GM19324 (cell line): ENCODE results near the gene RBM17.
"Not testable (repeated sequence)": the region's sequence is repeated elsewhere in the genome, so short reads cannot be mapped to it uniquely, and the experiment has no call there.

Experiments
- ATAC-seq: cut with Tn5 transposase; IDR thresholded peaks from one replicate; pipeline ENCODE4 v1.9.1; 2021; ENCODE audit warnings: mild to moderate bottlenecking, moderate library complexity; ENCODE audit not compliant: unreplicated experiment, low FRiP score

RBM17 gene, protein sequence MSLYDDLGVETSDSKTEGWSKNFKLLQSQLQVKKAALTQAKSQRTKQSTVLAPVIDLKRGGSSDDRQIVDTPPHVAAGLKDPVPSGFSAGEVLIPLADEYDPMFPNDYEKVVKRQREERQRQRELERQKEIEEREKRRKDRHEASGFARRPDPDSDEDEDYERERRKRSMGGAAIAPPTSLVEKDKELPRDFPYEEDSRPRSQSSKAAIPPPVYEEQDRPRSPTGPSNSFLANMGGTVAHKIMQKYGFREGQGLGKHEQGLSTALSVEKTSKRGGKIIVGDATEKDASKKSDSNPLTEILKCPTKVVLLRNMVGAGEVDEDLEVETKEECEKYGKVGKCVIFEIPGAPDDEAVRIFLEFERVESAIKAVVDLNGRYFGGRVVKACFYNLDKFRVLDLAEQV

DNA sequence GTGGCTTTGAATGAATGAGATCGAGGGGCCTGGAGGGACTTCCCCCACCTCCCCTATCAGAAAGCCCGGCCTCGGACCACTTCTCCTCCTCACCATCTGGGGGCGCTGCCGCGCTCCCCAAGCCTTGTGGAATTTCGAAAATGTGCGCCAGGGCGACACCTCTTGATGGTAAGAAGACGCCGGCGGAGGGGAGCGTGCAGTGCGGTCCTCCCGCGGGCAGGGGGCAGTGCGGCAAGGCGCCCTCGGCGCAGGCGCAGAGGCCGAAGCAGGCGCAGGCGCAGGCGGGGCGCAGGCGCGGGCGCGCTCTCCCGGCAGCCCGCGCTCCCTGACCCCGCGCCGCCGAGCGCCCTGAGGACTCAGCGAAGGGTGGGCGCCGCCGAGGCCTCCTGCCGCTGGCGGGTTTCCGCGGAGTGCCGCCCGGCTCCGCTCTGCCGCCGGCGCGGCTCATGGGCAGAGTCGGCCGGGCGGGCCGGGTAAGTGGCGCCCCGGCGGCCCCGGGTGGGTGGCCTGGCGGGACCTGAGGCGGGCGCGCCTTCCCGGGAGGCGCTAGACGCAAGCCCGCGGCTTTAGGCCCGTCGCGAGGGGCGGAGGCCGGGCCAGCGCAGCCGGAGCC lies at the start of gene RBM17:
RBM17 (plus strand) TSS at position 314 of the 613 bp plus-strand sequence. CDS start 8,032 bp downstream, outside the sequence.
- ATAC-seq: peak; percentile 90

DNA sequence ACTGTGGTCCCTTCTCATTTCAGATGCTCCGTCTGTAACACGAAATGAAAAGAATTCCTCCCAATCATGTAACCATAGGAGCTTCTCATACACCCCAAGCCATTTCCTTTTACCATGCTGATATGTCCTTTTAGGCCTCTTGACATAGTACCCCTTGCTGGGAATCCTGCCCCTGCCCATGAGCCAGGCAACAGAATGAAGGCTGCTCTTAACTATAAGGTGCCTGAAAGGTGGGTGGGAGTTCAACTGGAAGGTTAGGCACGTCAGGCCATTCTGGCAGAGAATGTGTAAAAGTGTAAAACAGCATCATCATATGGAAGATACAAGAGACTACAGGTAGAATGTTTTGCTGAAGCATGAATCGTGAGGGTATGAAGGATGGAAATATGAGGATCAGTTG lies 49.1 kb upstream of the RBM17 start:
- ATAC-seq: no peak

DNA sequence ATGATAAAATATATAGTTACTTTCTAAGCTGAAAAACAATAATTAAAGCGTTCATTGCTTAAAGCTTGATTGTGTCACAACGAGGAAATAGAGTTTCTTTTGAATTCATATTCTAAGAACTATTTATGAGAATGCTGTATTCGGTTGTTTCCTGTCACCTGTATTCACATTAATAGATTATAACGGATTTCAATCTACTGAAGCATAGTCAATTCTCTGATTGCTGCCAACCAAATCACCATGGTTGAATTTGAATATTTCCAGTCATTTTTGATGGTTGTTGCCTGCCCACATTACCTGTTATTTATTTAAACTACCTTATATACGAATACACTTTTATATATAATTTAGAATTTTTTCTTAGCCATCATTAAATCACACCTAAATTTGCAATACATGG lies 48.6 kb upstream of the RBM17 start:
- ATAC-seq: no peak

DNA sequence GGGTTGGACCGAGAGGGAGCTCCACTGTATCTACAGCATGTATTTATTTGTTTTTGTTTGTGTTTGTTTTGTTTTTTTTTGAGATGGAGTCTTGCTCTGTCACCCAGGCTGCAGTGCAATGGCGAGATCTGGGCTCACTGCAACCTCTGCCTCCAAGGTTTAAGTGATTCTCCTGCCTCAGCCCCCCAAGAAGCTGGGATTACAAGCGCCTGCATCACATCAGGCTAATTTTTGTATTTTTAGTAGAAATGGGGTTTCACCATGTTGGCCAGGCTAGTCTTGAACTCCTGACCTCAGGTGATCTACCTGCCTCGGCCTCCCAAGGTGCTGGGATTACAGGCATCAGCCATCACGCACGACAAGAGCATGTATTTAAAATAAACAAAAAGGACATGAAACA lies 45.5 kb upstream of the RBM17 start:
- ATAC-seq: not testable (repeated sequence)

DNA sequence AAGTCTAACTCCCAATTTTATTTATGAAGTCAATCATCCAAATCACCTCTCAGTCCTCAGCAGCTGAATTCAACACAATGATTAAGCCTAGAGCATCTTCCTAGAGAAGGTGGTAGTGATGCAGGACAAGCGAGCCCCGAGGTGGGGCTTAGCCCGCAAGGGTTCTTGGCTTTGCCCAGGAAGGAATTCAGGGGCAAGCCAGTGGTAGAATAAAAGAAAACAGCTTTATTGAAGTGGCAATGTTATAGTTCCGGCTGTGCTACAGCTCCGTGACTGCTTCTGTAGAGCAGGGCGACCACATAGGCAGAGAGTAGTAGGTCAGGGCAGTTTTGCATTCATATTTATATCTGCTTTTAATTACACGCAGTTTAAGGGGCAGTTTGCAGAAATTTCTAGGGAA lies 44.8 kb upstream of the RBM17 start:
- ATAC-seq: no peak

DNA sequence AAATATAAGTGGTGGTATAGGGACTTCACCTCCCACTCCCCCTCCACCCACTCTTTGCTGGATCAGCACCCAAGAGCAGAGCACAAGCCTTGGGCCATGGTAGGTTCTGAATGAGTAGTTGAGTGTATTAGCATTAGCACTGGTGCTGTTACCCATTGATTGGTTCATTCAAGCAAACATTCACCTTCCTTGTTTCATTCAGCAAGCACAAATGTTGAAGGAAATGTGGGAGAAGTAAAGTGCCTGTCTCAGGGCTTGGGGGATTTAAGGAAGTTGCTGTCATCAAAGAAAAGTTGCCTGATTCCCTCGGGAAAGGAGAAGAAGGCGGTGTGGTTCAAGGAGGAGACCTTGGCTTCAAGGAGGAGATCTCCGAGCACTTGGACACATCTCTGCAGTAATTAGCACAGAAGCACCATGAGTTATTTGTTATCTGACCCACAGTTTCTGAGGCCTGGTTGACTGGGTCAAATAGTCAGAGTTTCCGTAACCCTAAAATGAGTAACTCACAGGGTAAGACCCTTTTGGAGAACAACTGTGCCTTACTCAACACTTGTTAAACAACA lies 44.0 kb upstream of the RBM17 start:
- no peak for ATAC-seq

DNA sequence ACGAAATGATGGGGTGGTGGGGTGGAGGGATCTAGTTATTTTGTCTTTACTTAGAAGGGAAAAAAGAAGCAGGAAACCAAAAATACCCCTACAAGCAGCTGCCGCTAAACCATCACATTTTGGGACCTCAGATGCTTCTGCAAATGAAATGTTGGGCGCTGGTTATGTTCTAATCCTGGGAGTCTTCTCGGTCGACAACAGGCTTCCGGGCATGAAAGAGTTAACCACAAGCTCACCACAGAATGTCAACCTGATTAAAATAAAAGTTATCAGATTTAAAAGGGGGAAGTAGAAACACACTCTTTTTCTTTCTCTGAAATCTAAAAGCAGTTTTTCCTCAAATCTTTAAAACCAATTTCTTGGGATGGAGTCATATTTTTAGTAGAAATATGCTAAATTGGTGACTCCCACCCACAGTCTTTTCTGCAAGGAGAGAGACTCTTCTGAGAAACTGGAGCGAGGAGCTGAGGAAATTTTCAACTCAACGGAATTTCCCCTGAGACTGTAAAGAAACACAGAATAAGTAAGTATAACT lies 43.5 kb upstream of the RBM17 start:
- no peak for ATAC-seq

DNA sequence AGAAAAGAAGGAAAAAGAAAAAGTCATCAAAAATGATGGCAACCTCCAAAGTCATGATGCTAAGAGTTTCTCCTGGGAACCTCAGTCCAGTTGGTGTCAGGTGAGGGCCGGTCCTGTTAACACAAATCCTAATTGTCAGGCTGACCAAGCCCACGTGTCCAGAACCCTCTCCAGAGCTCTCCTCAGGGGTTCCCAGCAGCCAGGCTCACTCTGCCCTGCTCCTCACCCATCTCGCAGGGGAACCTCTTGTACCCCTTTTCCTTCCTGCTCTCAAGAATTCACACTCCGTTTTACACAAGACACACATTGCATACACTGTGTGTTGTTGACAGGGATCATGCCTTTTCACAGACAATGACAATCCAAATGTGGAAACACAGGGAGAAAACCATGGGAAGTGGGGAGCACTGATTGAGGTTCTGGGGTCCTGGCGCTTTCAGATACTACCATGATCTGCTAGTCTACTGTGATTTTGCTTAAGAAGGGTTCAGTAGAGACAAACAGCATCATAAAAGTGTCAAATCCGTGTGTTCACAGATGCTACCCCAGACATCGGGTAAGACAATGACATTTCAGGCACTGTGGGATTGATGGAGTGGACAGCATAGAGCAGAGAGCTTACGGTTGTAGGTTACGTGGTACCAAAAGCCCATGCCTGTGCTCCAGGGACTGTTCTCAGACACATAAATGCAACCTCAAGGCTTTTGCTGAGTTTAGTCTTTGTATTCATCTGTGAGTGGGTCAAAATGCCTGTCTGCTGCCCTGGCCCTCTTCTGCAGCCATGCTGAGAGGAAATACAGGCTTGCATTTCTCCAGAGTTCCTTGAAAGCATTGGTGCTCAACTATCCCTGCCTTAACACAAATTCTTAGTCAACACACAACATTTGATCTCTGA lies 42.7 kb upstream of the RBM17 start:
- ATAC-seq: no peak

DNA sequence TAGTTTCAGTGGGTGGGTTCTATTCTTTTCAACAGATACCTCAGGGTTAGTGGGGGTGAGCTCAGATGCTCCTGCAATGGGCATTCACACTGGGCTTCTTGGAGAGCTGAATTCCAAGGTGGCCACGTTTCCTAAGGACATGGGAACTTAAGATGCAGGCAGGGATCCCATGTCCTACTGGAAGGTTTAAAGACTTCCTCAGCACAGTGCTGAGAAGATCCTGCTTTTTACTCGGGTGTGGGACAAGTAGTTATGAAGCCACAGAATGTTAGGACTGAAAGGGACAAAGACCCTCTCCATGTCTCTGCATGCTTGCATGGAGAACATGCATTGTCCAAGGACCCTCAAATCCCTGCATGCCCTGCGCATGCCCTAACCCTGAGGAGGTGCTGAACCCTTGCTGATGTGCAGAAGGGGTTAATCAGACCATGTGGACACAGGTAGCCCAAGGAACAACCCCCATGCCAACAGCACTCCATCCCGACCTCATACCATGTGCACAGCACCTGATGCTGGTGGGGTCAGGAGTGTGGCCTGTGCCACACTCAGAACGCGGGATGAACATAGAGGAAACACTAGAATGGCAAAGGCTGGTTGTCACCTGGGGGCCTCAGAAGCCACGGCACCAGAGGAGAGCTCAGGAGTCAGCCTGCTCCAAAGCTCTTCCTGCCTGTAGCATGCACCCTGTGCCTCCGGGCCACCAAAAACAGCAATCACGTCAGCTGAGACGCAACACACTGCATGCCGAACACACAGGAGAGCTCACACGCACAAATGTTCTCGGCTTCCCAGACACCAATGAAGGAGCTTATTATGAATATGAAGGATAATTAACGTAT lies 41.8 kb upstream of the RBM17 start:
- ATAC-seq: no peak

DNA sequence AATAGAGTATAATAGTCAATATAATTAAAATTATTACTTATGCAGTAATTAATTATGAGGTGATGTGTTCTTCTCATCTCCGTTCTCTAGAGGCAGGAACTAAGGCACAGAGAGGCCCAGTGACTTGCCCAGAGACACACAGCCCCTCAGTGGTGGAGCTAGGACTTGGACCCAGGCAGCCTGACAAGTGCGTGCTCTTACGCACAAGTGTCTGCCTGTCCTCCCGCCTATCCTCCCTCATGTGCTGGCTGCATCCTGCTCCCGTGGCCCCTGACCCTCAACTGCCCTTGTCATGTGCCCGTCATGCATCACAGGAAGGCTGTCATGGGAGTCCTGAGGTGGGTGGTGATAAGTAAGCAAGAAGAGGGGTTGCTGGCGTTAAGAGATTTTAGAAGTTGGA lies 41.0 kb upstream of the RBM17 start:
- no peak for ATAC-seq

DNA sequence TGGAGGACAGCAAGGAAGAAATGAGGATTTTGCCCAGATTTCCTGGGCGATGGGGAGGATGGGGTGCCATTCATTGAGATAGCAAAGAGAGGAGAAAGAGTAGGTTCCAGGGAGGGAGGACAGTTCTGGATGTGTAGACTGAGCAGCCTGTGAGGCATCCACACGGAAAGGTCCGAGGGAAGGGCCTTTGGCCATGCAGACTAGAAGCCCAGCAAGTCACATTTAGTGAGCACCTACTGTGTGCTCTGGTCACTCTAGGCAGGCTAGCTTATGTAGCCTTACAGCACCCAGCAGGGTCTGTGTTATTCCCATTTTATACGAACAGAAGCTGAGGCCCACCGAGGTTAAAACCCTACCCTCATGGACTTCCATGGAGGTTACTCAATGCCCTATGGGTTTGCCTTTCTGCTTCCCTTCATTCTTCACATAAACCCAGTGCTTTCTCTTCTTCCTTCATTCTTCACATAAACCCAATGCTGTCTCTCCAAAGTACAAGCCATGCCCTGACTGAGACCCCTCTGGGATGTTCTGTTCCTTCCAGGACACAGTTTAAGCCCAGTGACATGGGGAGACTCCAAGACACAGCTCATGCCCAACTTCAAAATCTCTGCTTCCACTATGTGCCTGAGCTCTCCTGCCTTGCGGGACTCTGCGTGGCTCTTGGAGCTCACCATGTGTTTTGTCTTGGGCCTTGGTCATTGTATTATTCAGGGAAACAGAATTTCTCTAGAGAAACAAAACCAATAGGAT lies 40.4 kb upstream of the RBM17 start:
- ATAC-seq: no peak

DNA sequence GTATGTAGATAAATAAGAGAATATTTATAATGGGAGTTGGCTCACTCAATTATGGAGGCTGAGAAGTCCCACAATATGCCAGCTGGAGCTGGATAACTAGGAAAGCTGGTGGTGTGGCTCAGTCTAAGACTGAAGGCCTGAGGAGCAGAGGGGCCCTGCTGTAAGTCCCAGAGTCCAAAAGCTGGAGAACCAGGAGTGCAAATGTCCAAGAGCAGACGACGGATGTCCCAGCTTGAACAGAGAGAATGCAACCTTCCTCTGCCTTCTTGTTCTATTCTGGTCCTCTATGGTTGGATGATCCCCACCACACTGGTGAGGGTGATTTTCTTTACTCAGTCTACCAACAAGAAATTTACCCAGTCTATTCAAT lies 39.8 kb upstream of the RBM17 start:
- no peak for ATAC-seq

DNA sequence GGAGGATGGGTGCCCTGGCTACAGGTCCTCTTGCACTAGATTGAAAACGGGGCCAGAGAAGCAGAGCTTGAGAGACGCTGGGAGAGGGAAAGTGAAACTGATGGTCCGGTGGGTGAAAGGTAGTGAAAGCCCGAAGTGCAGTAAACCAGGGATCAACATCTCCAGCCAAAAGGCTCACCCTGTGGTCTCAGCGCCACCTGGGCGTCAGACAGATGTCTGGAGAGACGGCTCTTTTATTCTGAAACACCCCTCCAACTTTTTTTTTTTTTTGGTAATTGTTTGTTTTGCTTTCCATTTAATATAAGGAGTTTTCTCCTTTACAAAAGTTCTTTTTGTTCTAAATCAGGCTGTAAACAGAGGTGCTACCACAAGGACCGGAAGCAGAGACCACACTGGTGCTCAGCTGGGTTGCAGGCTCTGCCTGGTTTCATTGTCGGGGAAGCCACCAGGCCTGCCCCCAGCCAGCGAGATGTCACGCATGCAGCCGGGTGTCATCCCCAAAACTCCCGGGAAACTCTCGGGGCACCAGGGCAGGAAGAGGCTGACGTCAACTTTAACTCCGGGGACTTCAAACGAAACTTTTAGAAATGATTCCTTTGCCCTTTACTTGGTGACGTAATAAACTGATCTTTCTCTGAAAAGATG lies 37.9 kb upstream of the RBM17 start:
- ATAC-seq: peak; percentile 75

DNA sequence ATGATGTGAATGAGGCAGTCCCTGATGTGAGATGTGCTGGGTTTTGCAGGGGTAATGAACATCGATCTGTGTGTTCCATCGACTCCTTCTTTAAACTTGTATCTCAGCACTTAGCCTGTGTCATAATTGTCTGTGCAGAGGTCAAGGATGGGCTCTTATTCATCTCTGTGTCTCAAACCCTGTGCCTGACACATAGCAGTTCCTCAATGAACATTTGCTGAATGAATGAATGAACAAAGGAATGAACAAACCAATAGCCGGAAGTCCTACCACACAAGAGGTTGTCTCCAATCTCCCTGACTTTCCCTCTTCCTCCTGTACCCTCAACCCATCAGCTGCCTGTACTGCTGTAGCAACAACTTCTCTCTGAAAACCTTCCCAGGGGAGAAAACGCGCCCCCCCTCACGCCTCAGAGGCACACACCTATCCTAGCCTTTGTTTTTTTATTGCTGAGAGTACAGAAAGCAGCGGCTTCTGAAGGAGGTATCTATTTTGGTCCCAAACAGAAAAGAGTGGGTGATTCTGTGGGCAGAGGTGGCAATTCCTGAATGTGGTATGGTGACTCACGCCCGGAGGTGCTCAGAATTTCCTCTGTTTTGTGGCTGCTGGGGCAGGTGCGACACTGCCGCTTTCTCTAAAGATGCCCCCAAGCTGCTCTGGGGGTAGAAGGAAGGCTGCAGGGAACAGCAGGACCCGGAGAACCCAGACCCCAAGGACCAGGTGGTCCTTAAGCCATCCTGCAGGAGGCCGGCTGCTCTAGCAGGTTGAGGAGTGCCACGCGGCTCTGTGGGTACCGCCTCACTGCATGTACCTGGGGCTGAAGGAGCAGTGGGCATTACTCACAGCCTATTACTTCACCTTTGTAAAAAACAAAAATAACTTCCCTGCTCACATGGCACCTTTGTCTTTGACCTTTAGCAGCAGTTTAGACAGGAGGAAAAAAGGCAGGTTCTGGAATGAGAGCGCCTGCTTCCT lies 36.3 kb upstream of the RBM17 start:
- ATAC-seq: no peak

DNA sequence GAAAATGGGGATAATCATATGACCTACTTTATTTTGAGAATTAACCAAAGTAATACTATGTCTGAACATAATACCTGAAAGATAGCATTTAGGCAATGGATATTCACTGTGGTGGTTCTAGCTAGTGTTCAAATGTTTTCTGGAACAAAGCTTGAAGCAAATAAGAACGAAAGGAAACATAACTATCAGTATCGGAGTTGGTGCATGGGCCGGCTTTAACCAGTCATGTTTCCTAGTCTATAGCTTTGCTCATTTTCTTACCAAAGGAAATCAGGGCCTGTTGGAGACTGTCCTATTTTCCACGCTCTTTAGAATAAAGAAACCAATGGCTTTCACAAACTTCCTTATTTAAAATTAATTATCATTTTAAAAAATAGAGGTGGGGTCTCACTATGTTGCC lies 35.5 kb upstream of the RBM17 start:
- no peak for ATAC-seq

DNA sequence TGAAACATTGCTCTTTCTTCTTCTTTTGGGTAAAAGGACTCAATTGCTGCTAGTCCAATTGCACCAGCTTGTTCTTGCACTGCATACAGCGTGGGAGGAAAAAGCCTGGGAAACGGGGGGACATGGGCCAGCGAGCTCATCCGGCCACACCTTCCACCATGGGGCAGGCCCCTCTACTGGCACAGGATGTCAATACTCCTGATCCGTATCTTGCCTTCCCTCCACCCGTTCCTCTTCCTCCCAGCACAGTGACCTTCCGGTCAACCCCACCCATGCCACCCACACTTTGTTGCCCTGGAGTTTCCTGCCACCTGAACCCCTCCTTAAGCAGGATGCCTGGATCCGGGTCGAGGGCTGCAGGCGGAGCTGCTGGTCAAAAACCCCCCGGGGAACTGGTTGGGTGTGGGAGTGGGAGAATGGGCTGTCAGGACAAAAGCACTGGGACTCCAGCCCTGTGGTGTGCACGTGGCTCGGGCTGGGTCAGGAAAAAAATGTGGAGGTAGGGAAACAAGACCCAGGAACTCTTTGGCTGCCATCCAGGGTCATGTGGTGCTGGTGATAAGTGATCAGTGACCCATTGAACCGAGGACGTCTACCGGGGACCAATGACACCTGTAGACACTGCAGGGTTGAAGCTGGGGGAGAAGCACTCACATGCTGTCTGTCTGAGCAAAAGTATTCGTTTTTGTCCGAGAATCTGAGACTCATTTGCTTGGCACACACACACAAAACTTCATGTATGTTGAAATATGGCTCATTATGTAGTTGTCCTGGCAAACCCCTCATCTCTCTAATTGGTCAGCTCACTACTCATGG lies 34.8 kb upstream of the RBM17 start:
- ATAC-seq: no peak

DNA sequence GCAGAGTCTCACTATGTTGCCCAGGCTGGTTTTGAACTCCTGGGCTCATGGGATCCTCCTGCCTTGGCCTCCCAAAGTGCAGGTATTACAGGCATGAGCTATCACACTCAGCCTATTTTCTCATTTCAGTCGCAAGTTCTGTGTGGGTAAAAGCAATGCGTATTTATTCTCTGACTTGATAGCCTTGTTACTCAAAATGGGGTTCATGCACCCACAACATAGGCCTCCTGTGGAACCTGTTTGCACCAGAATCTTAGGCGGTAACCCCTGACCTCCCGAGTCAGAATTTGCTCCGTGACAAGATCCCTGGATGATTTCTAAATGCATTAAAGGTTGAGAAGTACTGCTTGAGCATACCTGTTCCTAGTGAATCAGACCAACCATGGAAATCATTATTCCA lies 34.0 kb upstream of the RBM17 start:
- no peak for ATAC-seq
